ENCODE measurements around the gene VRK1.
"Not testable (repeated sequence)": the region's sequence is repeated elsewhere in the genome, so short reads cannot be mapped to it uniquely, and the experiment has no call there.

VRK1 gene

DNA sequence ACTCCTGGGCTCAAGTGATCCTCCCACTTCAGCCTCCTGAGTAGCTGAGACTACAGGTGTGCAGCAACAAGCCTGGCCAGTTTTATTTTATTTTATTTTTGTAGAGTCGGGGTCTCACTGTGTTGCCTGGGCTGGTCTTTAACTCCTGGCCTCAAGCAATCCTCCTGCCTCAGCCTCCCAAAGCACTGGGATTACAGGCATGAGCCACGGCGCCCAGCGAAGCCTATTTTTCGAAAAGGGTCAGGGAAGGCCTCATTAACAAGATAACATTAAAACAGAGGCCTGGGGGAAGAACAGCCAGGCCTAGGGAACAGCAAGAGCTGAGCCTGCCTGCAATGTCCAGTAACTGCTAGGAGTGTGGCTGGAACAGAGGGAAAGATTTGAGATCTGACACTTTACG, 36.1 kb upstream of the VRK1 start:
- intact Hi-C loops (cut with DNase I; ENCODE audit: low total_unique reads): no loop called here
- no peak for DNase-seq
- no peak overlapping the region for H3K27ac ChIP-seq
- peaks cover 0 to 4% of the 10 kb centered on the region in 2 donors for H3K27me3 ChIP-seq
- no peaks in the 10 kb centered on the region for H3K4me1 ChIP-seq
- H3K36me3 ChIP-seq: no peaks in the 10 kb centered on the region
- H3K9me3 ChIP-seq: no peaks in the 10 kb centered on the region
- H3K4me3 ChIP-seq: no peak overlapping the region
- TF ChIP-seq, protein P1, sequence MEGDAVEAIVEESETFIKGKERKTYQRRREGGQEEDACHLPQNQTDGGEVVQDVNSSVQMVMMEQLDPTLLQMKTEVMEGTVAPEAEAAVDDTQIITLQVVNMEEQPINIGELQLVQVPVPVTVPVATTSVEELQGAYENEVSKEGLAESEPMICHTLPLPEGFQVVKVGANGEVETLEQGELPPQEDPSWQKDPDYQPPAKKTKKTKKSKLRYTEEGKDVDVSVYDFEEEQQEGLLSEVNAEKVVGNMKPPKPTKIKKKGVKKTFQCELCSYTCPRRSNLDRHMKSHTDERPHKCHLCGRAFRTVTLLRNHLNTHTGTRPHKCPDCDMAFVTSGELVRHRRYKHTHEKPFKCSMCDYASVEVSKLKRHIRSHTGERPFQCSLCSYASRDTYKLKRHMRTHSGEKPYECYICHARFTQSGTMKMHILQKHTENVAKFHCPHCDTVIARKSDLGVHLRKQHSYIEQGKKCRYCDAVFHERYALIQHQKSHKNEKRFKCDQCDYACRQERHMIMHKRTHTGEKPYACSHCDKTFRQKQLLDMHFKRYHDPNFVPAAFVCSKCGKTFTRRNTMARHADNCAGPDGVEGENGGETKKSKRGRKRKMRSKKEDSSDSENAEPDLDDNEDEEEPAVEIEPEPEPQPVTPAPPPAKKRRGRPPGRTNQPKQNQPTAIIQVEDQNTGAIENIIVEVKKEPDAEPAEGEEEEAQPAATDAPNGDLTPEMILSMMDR (IDR thresholded peaks at IDR 0.05): no peak

DNA sequence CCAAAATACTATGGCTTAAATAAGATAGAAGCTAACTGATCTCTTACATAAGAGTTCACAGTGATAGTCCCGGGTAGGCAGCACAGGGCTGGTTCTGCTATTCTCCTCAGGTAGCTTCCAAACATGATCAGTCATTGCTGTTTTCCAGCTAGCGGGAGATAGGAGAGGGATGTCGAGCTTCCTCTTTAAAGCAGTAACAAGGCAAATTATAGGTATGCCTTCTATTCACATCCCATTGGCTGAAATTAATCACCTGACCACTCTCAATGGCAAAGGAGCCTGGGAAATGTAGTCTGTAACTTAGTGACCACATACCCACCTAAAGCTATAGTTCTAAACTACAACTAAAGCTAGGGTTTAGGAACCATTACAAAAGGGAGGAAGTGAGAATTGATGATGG, 34.5 kb upstream of the VRK1 start:
- Histone ChIP-seq H3K4me3 (no peak overlapping the region), H3K27me3 (no peaks in the 10 kb centered on the region), H3K27ac (no peak overlapping the region), H3K9me3 (no peaks in the 10 kb centered on the region), H3K4me1 (no peaks in the 10 kb centered on the region), H3K36me3 (no peaks in the 10 kb centered on the region)
- intact Hi-C loops (cut with DNase I; ENCODE audit: low total_unique reads): no loop called here
- no peak for DNase-seq
- TF ChIP-seq, protein P1 (IDR thresholded peaks at IDR 0.05): no peak

DNA sequence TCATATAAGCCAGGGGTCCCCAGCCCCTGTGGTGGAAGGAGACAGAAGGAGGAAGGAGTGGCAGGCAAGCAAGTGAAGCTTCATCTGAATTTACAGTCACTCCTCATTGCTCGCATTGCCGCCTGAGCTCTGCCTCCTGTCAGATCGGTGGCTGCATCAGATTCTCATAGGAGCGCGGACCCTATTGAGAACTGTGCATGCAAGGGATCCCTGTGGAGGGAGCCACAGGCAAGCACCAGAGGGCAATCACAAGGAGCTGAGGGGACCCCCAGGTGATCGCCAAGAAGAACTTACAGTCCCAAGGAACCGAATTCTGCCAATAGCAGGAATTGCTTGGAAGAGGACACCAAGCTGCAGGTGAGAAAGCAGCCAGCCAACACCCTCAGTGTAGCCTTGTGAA, 33.2 kb upstream of the VRK1 start:
- no peak overlapping the region for H3K4me3 ChIP-seq
- no peaks in the 10 kb centered on the region for H3K4me1 ChIP-seq
- no peaks in the 10 kb centered on the region for H3K36me3 ChIP-seq
- intact Hi-C loops (cut with DNase I; ENCODE audit: low total_unique reads): no loop called here
- DNase-seq: no peak
- no peaks in the 10 kb centered on the region for H3K27me3 ChIP-seq
- H3K27ac ChIP-seq: no peak overlapping the region
- no peaks in the 10 kb centered on the region for H3K9me3 ChIP-seq
- TF ChIP-seq, protein P1 (IDR thresholded peaks at IDR 0.05): no peak

DNA sequence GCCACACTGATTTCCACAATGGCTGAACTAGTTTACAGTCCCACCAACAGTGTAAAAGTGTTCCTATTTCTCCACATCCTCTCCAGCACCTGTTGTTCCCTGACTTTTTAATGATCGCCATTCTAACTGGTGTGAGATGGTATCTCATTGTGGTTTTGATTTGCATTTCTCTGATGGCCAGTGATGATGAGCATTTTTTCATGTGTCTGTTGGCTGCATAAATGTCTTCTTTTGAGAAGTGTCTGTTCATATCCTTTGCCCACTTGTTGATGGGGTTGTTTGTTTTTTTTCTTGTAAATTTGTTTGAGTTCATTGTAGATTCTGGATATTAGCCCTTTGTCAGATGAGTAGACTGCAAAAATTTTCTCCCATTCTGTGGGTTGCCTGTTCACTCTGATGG, 32.0 kb upstream of the VRK1 start:
- H3K27ac ChIP-seq; H3K36me3 ChIP-seq; H3K27me3 ChIP-seq; H3K4me3 ChIP-seq; intact Hi-C loops (cut with DNase I; ENCODE audit: low total_unique reads); H3K9me3 ChIP-seq; DNase-seq; H3K4me1 ChIP-seq: not testable (repeated sequence)

DNA sequence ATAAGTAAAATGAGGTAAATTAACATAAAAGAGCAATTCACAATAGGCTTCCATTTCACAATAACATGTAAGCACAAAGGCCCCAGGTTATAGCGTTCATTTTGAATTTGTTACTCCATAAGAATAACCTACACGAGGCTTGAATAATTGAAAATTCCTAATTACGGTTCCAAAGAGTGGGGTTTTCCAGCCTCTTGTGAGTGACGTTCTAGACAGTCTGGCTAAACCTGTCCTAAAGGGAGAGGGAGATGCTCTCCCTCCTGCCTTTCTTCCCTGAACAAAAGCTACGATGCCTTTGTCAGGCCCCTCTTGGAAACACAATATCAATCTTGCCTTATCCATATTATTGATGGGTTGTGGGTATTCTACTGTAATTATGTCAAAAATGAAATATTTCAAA, 24.3 kb upstream of the VRK1 start:
- no peak overlapping the region for H3K4me3 ChIP-seq
- no peak overlapping the region for H3K27ac ChIP-seq
- H3K4me1 ChIP-seq: no peaks in the 10 kb centered on the region
- peaks cover 0 to 5% of the 10 kb centered on the region in 2 donors for H3K27me3 ChIP-seq
- no peaks in the 10 kb centered on the region for H3K9me3 ChIP-seq
- no peaks in the 10 kb centered on the region for H3K36me3 ChIP-seq
- no peak for DNase-seq
- intact Hi-C loops (cut with DNase I; ENCODE audit: low total_unique reads): no loop called here
- TF ChIP-seq, protein P1 (IDR thresholded peaks at IDR 0.05): no peak

DNA sequence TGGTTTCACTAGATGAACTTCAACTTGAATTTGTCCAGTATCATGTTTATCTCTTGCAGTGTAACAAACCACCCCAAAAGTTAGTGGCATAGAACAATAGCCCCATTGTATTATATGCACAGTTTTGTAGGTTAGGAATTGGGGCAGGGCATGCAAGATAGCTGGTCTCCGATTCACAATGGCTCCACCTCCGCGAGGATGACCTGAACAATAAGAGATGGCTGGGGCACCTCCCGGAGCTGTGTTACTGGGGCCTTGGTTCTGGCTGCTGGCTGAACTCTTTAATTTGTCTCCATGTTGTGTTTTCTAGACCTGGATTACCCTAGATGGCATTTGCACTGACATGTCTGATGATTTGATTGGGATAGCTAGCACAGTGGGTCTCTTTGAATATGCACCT, 20.4 kb upstream of the VRK1 start:
- no peak overlapping the region for H3K4me3 ChIP-seq
- no peaks in the 10 kb centered on the region for H3K27me3 ChIP-seq
- intact Hi-C loops (cut with DNase I; ENCODE audit: low total_unique reads): no loop called here
- no peaks in the 10 kb centered on the region for H3K36me3 ChIP-seq
- no peaks in the 10 kb centered on the region for H3K4me1 ChIP-seq
- DNase-seq: no peak
- TF ChIP-seq, protein P1 (IDR thresholded peaks at IDR 0.05): no peak
- no peak overlapping the region for H3K27ac ChIP-seq
- H3K9me3 ChIP-seq: no peaks in the 10 kb centered on the region
